ENCODE measurements around the gene ZNF227.
"Not testable (repeated sequence)": the region's sequence is repeated elsewhere in the genome, so short reads cannot be mapped to it uniquely, and the experiment has no call there.

Gene ZNF227

GRCh38 chr19:44207126-44207803, 5.1 kb upstream of the ZNF227 start:
- TF ChIP-seq GATA1 (IDR thresholded peaks at IDR 0.05; ENCODE audit: low read depth, low read length) (no peak), POLR2A (IDR thresholded peaks at IDR 0.05; ENCODE audit: low read length) (peak; percentile 68)
- peak; percentile 90 for DNase-seq

DNA sequence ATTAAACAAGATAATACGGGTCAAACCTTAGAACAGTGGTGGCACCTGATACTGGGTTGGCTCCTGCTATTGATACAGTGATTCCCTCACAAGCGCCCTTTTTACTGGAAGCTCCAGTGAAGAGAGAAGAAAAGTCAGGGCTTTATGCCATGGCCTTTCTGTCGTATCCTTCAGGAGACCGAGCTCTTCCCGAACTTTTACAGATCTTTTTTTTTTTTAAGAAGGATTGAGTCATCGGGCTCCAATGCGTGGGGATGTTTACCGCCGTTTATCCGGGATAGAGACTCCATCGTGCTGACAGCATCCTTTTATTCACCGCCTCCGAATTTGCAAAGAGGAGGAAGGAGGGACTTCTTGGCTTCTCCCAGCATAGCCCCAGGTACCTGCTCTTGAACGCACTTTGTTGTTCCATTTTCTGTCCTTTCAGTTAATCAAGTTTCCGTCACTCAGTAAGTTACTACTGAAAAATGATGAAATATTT, 574 bp downstream of the ZNF227 start:
- TF ChIP-seq POLR2A (IDR thresholded peaks at IDR 0.05; ENCODE audit: low read length): no peak
- TF ChIP-seq GATA1 (IDR thresholded peaks at IDR 0.05; ENCODE audit: low read depth, low read length): no peak
- peak; percentile 39 to 63 for DNase-seq

DNA sequence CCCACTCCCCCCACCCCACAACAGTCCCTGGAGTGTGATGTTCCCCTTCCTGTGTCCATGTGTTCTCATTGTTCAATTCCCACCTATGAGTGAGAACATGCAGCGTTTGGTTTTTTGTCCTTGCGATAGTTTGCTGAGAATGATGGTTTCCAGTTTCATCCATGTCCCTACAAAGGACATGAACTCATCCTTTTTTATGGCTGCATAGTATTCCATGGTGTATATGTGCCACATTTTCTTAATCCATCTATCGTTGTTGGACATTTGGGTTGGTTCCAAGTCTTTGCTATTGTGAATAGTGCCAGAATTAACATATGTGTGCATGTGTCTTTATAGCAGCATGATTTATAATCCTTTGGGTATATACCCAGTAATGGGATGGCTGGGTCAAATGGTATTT, 7.6 kb downstream of the ZNF227 start:
- DNase-seq: not testable (repeated sequence)

DNA sequence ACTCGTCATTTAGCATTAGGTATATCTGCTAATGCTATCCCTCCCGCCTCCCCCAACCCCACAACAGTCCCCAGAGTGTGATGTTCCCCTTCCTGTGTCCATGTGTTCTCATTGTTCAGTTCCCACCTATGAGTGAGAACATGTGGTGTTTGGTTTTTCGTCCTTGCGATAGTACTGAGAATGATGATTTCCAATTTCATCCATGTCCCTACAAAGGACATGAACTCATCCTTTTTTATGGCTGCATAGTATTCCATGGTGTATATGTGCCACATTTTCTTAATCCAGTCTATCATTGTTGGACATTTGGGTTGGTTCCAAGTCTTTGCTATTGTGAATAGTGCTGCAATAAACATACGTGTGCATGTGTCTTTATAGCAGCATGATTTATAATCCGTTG, 8.4 kb downstream of the ZNF227 start:
- not testable (repeated sequence) for DNase-seq

GRCh38 chr19:44221291-44221690, 9.0 kb downstream of the ZNF227 start:
- DNase-seq: not testable (repeated sequence)

DNA sequence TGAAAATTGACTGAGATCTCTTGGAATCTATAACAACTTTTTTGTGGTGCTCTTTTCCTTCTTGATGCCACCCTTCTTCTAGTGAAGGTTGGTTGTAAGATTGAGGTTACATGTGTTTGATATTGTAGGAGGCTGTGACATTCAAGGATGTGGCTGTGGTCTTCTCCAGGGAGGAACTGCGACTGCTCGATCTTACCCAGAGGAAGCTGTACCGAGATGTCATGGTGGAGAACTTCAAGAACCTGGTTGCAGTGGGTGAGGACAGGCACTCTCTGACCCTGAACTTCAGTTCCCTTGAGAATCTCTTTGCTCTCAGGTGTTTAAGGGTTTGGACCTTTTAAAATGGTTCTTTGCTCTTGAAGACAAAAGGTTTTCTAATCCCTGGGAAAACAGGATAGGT, 16.0 kb downstream of the ZNF227 start:
- no peak for DNase-seq
- no peak for TF ChIP-seq GATA1 (IDR thresholded peaks at IDR 0.05; ENCODE audit: low read depth, low read length)
- TF ChIP-seq POLR2A (IDR thresholded peaks at IDR 0.05; ENCODE audit: low read length): no peak

DNA sequence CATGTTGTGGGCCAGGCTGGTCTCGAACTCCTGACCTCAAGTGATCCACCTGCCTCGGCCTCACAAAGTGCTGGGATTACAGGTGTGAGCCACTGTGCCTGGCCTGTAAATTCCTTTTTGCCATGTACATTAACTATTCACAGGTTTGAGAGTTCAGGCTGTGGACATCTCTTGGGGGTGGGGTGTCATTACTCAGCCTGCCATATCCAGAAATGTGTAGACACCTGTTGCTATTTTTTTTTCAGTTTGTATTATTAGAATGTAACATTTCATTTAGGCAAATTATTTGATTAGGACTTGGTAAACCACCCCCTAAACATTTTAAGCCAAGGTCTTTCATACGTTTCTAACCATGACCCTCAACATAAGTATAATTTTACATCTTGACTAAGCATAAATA, 20.5 kb downstream of the ZNF227 start:
- no peak for TF ChIP-seq GATA1 (IDR thresholded peaks at IDR 0.05; ENCODE audit: low read depth, low read length)
- no peak for TF ChIP-seq POLR2A (IDR thresholded peaks at IDR 0.05; ENCODE audit: low read length)
- no peak for DNase-seq

DNA sequence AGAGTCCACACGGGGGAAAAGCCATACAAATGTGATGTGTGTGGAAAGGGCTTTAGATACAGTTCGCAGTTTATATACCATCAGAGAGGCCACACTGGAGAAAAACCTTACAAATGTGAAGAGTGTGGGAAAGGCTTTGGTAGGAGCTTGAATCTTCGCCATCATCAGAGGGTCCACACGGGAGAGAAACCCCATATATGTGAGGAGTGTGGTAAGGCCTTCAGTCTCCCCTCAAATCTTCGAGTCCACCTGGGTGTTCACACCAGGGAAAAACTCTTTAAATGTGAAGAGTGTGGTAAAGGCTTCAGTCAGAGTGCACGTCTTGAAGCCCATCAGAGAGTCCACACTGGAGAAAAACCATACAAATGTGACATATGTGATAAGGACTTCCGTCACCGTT, 24.1 kb downstream of the ZNF227 start:
- no peak for DNase-seq
- TF ChIP-seq GATA1 (IDR thresholded peaks at IDR 0.05; ENCODE audit: low read depth, low read length): no peak
- no peak for TF ChIP-seq POLR2A (IDR thresholded peaks at IDR 0.05; ENCODE audit: low read length)

- DNase-seq: not testable (repeated sequence)
Observed at GRCh38 chr19:44252332-44252731, 40.0 kb downstream of the ZNF227 start.

- not testable (repeated sequence) for DNase-seq
Observed at GRCh38 chr19:44253392-44253791, 41.1 kb downstream of the ZNF227 start.

DNA sequence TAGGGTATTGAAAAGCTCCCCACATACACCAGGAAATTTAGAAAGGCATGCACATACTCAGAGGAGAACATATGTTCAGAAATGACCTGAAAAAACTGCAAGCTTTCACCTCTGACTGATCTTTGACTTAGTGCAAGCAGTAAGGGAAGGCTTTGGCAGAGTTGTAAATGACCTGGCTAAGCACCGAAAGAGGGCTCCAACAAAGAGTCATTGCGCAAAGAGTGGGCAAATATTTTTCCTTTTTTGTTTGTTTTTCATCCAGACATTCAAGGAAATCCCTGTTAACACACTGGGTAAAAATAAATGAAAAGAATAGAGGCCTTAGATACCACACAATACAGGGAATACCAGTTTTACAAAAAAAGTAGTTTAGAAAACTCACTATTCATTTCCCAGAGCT, 42.2 kb downstream of the ZNF227 start:
- DNase-seq: no peak
- TF ChIP-seq POLR2A (IDR thresholded peaks at IDR 0.05; ENCODE audit: low read length) (no peak), GATA1 (IDR thresholded peaks at IDR 0.05; ENCODE audit: low read depth, low read length) (no peak)

DNA sequence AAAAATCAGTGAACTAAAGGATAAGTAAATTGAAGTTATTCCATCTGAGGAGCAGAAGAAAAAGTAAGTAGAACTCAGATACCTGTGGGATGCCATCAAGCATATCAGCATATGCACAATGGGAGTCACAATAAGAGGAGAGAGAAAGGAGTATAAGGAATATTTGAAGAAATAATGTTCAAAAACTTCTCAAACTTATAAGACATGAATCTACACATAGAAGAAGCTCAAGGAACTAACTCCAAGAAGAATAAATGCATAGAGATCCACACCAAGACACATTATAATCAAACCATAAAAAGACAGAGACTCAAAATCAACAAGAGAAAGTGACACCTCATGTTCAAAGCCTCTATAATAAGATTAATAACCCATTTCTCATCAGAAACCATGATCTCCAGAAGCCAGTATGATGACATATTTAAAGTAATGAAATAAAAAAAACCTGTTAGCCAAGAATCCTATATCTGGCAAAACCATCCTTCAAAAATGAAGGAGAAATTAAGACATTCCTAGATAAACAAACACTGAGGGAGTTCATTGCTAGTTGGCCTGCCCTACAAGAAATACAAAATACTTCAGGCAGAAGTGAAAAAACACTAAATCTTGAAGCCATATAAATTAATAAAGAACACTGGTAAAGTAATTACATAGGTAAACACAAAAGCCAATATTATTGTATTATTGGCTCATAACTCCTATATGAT, 43.5 kb downstream of the ZNF227 start:
- TF ChIP-seq POLR2A (IDR thresholded peaks at IDR 0.05; ENCODE audit: low read length) (no peak), GATA1 (IDR thresholded peaks at IDR 0.05; ENCODE audit: low read depth, low read length) (no peak)
- DNase-seq: no peak

- TF ChIP-seq GATA1 (IDR thresholded peaks at IDR 0.05; ENCODE audit: low read depth, low read length) (no peak), POLR2A (IDR thresholded peaks at IDR 0.05; ENCODE audit: low read length) (no peak)
- no peak for DNase-seq
Observed at GRCh38 chr19:44258136-44258535, 45.8 kb downstream of the ZNF227 start.

DNA sequence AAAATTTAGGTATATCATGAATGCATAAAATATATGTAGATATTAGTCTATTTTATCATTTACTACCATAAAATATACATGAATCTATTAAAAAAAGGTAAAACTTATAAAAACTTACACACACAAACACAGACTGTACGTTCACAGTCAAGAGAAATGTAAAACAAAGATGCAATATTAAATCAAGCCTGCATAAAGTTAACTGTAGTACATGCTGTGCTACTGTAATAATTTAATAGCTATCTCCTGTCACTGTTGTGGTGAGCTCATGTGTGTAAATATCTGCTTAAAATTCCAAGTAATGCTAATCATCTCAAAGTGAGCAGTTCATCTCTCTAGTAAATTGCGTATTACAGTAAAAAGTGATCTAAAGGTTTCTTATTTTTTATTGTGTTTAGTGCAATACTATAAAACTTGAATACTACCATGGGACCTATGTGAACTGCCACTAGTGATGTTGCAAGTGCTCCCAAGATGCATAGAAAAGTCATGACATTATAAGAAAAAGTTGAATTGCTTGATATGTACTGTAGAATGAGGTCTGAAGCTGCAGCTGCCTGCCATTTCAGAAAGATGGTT, 46.6 kb downstream of the ZNF227 start:
- TF ChIP-seq POLR2A (IDR thresholded peaks at IDR 0.05; ENCODE audit: low read length) (no peak), GATA1 (IDR thresholded peaks at IDR 0.05; ENCODE audit: low read depth, low read length) (no peak)
- no peak for DNase-seq

- DNase-seq: no peak
- TF ChIP-seq POLR2A (IDR thresholded peaks at IDR 0.05; ENCODE audit: low read length) (no peak), GATA1 (IDR thresholded peaks at IDR 0.05; ENCODE audit: low read depth, low read length) (no peak)
Observed at GRCh38 chr19:44260343-44260681, 48.0 kb downstream of the ZNF227 start.
